Prostate gland (tissue), 2 donors: ENCODE data around the gene EDARADD.

Source experiments
- POLR2A ChIP-seq: fragments of 450-650 bp; IDR thresholded peaks from one replicate; pipeline ENCODE4 v1.6.1; 2016; ENCODE audit warnings: antibody characterized with exemption, mild to moderate bottlenecking
- POLR2AphosphoS5 ChIP-seq: sonication (generic); formaldehyde crosslinking; IDR thresholded peaks from one replicate; pipeline ENCODE4 v1.6.1; 2017; ENCODE audit warnings: antibody characterized with exemption
- TF ChIP-seq, protein P1 (sequence below), 4 experiments: fragments of 200-600 bp in 2 of 4; fragments of 450-650 bp in 2 of 4; sonication (generic) in 2 of 4; IDR thresholded peaks; 1 replicate in 3 of 4; 2 replicates in 1 of 4; pipeline ENCODE4 v1.5.1; 2016 to 2019; ENCODE audit warnings: antibody characterized with exemption in 4 of 4, mild to moderate bottlenecking in 2 of 4, moderate library complexity in 2 of 4

GRCh38 chr1:236471096-236471495, 77.0 kb downstream of the EDARADD start:
- TF ChIP-seq, protein P1, sequence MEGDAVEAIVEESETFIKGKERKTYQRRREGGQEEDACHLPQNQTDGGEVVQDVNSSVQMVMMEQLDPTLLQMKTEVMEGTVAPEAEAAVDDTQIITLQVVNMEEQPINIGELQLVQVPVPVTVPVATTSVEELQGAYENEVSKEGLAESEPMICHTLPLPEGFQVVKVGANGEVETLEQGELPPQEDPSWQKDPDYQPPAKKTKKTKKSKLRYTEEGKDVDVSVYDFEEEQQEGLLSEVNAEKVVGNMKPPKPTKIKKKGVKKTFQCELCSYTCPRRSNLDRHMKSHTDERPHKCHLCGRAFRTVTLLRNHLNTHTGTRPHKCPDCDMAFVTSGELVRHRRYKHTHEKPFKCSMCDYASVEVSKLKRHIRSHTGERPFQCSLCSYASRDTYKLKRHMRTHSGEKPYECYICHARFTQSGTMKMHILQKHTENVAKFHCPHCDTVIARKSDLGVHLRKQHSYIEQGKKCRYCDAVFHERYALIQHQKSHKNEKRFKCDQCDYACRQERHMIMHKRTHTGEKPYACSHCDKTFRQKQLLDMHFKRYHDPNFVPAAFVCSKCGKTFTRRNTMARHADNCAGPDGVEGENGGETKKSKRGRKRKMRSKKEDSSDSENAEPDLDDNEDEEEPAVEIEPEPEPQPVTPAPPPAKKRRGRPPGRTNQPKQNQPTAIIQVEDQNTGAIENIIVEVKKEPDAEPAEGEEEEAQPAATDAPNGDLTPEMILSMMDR (IDR thresholded peaks at IDR 0.05), result no peak
- TF ChIP-seq POLR2A (no peak), POLR2AphosphoS5 (no peak)
